Neural progenitor cell (in vitro differentiated cells): ENCODE measurements around the gene FAM163B. TPM values are rescaled to one million over a fixed set of nuclear protein-coding genes. Genes with fewer than 3 reads are reported as not detected.

Experiments
- DNase-seq: peaks from one replicate; pipeline ENCODE4 v3.0.0-alpha.2; 2016; ENCODE audit warnings: low spot score
- H2AFZ ChIP-seq: fragments of 200-600 bp; sonication (generic); replicated peaks from 2 replicates; pipeline ENCODE4 v1.6.1; 2016; ENCODE audit warnings: antibody characterized with exemption
- H3F3A ChIP-seq: fragments of 200-600 bp; sonication (generic); 2 replicates; pipeline ENCODE4 v1.6.1; 2016; ENCODE audit warnings: antibody characterized with exemption, low read depth
- H3K27ac ChIP-seq: fragments of 200-600 bp; sonication (generic); 2 replicates; pipeline ENCODE4 v1.5.1; 2016; ENCODE audit warnings: mild to moderate bottlenecking
- H3K27me3 ChIP-seq: fragments of 200-600 bp; sonication (generic); 2 replicates; pipeline ENCODE4 v1.6.1; 2016; ENCODE audit warnings: mild to moderate bottlenecking, moderate library complexity
- H3K36me3 ChIP-seq: fragments of 200-600 bp; sonication (generic); 2 replicates; pipeline ENCODE4 v1.5.1; 2016
- H3K4me1 ChIP-seq: fragments of 200-600 bp; sonication (generic); 2 replicates; pipeline ENCODE4 v1.6.1; 2016; ENCODE audit warnings: mixed run types
- H3K4me2 ChIP-seq: fragments of 200-600 bp; sonication (generic); 2 replicates; pipeline ENCODE4 v1.6.1; 2016
- H3K4me3 ChIP-seq: fragments of 200-600 bp; sonication (generic); 2 replicates; pipeline ENCODE4 v1.5.1; 2016
- H3K79me2 ChIP-seq: fragments of 200-600 bp; sonication (generic); 2 replicates; pipeline ENCODE4 v1.6.1; 2016; ENCODE audit warnings: low read depth
- H3K9ac ChIP-seq: fragments of 200-600 bp; sonication (generic); 2 replicates; pipeline ENCODE4 v1.6.1; 2016
- H3K9me3 ChIP-seq: fragments of 200-600 bp; sonication (generic); 2 replicates; pipeline ENCODE4 v1.5.1; 2016; ENCODE audit warnings: low read depth
- H4K20me1 ChIP-seq: fragments of 200-600 bp; sonication (generic); 2 replicates; pipeline ENCODE4 v1.6.1; 2016; ENCODE audit warnings: low read depth
- H3K27ac Mint-ChIP-seq: 3 replicates; pipeline ENCODE4 v1.8.0; 2021; ENCODE audit warnings: mixed read lengths
- H3K27me3 Mint-ChIP-seq: 2 replicates; pipeline ENCODE4 v1.8.0; 2022; ENCODE audit warnings: low read depth, mild to moderate bottlenecking, inconsistent platforms, moderate library complexity, mixed read lengths; ENCODE audit not compliant: insufficient read depth
- H3K36me3 Mint-ChIP-seq: 3 replicates; pipeline ENCODE4 v1.8.0; 2021; ENCODE audit warnings: mixed read lengths
- H3K4me1 Mint-ChIP-seq: 3 replicates; pipeline ENCODE4 v1.8.0; 2021; ENCODE audit warnings: mixed read lengths
- H3K4me3 Mint-ChIP-seq: 3 replicates; pipeline ENCODE4 v1.8.0; 2021; ENCODE audit warnings: mild to moderate bottlenecking, moderate library complexity, mixed read lengths
- H3K9me3 Mint-ChIP-seq: 3 replicates; pipeline ENCODE4 v1.8.0; 2020; ENCODE audit warnings: mixed read lengths
- CTCF ChIP-seq: fragments of 200-600 bp; sonication (generic); IDR thresholded peaks from 2 replicates; pipeline ENCODE4 v1.5.1; 2017; ENCODE audit warnings: antibody characterized with exemption, mild to moderate bottlenecking
- EZH2 ChIP-seq: fragments of 200-600 bp; sonication (generic); IDR thresholded peaks from 2 replicates; pipeline ENCODE4 v1.6.1; 2017; ENCODE audit warnings: antibody characterized with exemption, mild to moderate bottlenecking, moderate library complexity
- EZH2phosphoT487 ChIP-seq: fragments of 200-600 bp; sonication (generic); IDR thresholded peaks from 2 replicates; pipeline ENCODE4 v1.6.1; 2017; ENCODE audit warnings: antibody characterized with exemption
- total RNA-seq: library from RNA; depleted of rRNA; stranded (reverse); fragments of >200 nt; gene quantifications from 2 replicates; pipeline ENCODE4 v1.2.3, GENCODE V29; 2015; ENCODE audit warnings: low replicate concordance

Gene FAM163B
- total RNA-seq, 1 donor from 2014 or later = not detected

GRCh38 chr9:133647148-133647547, 38.0 kb upstream of the FAM163B start:
- H4K20me1 ChIP-seq = no peaks in the 10 kb centered on the region
- Mint-ChIP-seq H3K27me3 (peaks cover 8% of the 10 kb centered on the region), H3K9me3 (no peaks in the 10 kb centered on the region), H3K27ac (peak overlapping the region; percentile 18), H3K4me1 (peaks cover 8% of the 10 kb centered on the region), H3K36me3 (no peaks in the 10 kb centered on the region), H3K4me3 (no peak overlapping the region)
- no peaks in the 10 kb centered on the region for H3F3A ChIP-seq
- DNase-seq = no peak
- H3K27ac ChIP-seq = no peak overlapping the region
- no peak overlapping the region for H3K9ac ChIP-seq
- peaks cover 8% of the 10 kb centered on the region for H3K4me1 ChIP-seq
- H3K79me2 ChIP-seq = no peaks in the 10 kb centered on the region
- no peaks in the 10 kb centered on the region for H3K27me3 ChIP-seq
- TF ChIP-seq EZH2phosphoT487 (no peak), CTCF (no peak), EZH2 (no peak)
- H2AFZ ChIP-seq = no peak overlapping the region
- H3K9me3 ChIP-seq = no peaks in the 10 kb centered on the region
- no peak overlapping the region for H3K4me2 ChIP-seq
- no peaks in the 10 kb centered on the region for H3K36me3 ChIP-seq
- no peak overlapping the region for H3K4me3 ChIP-seq

- H3K4me1 Mint-ChIP-seq = peaks cover 21% of the 10 kb centered on the region
- Histone ChIP-seq H4K20me1 (no peaks in the 10 kb centered on the region), H3K9ac (no peak overlapping the region), H2AFZ (no peak overlapping the region), H3K4me1 (peaks cover 8% of the 10 kb centered on the region), H3K36me3 (no peaks in the 10 kb centered on the region), H3K79me2 (no peaks in the 10 kb centered on the region), H3K27ac (no peak overlapping the region), H3K9me3 (no peaks in the 10 kb centered on the region), H3K4me2 (no peak overlapping the region), H3K4me3 (no peak overlapping the region), H3K27me3 (no peaks in the 10 kb centered on the region), H3F3A (no peaks in the 10 kb centered on the region)
- no peak for TF ChIP-seq EZH2
- DNase-seq = no peak
- H3K36me3 Mint-ChIP-seq = no peaks in the 10 kb centered on the region
- H3K27me3 Mint-ChIP-seq = peaks cover 8% of the 10 kb centered on the region
- peak overlapping the region; percentile 70 for H3K27ac Mint-ChIP-seq
- H3K4me3 Mint-ChIP-seq = no peak overlapping the region
- no peaks in the 10 kb centered on the region for H3K9me3 Mint-ChIP-seq
These were observed 36.0 kb upstream of the FAM163B start for GRCh38 chr9:133645021-133645765.

GRCh38 chr9:133643978-133644760, 35.0 kb upstream of the FAM163B start:
- Mint-ChIP-seq H3K4me3 (no peak overlapping the region), H3K27ac (no peak overlapping the region), H3K4me1 (peaks cover 24% of the 10 kb centered on the region), H3K9me3 (no peaks in the 10 kb centered on the region), H3K27me3 (peaks cover 8% of the 10 kb centered on the region), H3K36me3 (no peaks in the 10 kb centered on the region)
- no peaks in the 10 kb centered on the region for H3K9me3 ChIP-seq
- H2AFZ ChIP-seq = no peak overlapping the region
- no peak overlapping the region for H3K27ac ChIP-seq
- no peaks in the 10 kb centered on the region for H3K27me3 ChIP-seq
- H3K4me2 ChIP-seq = no peak overlapping the region
- no peak for DNase-seq
- peaks cover 13% of the 10 kb centered on the region for H3K4me1 ChIP-seq
- TF ChIP-seq EZH2 (no peak), EZH2phosphoT487 (no peak), CTCF (no peak)
- H3K9ac ChIP-seq = no peak overlapping the region
- no peaks in the 10 kb centered on the region for H3K79me2 ChIP-seq
- H3K36me3 ChIP-seq = no peaks in the 10 kb centered on the region
- H4K20me1 ChIP-seq = no peaks in the 10 kb centered on the region
- no peaks in the 10 kb centered on the region for H3F3A ChIP-seq
- H3K4me3 ChIP-seq = no peak overlapping the region

GRCh38 chr9:133643362-133643755, 34.2 kb upstream of the FAM163B start:
- H3K4me3 Mint-ChIP-seq = no peak overlapping the region
- no peaks in the 10 kb centered on the region for H3K36me3 ChIP-seq
- no peaks in the 10 kb centered on the region for H4K20me1 ChIP-seq
- no peak overlapping the region for H3K9ac ChIP-seq
- no peaks in the 10 kb centered on the region for H3F3A ChIP-seq
- H3K4me1 ChIP-seq = peaks cover 14% of the 10 kb centered on the region
- TF ChIP-seq EZH2 (no peak), EZH2phosphoT487 (no peak), CTCF (no peak)
- H2AFZ ChIP-seq = no peak overlapping the region
- H3K4me3 ChIP-seq = no peak overlapping the region
- no peaks in the 10 kb centered on the region for H3K36me3 Mint-ChIP-seq
- DNase-seq = no peak
- H3K27me3 ChIP-seq = no peaks in the 10 kb centered on the region
- H3K9me3 ChIP-seq = no peaks in the 10 kb centered on the region
- H3K27ac Mint-ChIP-seq = no peak overlapping the region
- H3K27ac ChIP-seq = no peak overlapping the region
- peaks cover 28% of the 10 kb centered on the region for H3K4me1 Mint-ChIP-seq
- H3K79me2 ChIP-seq = no peaks in the 10 kb centered on the region
- no peaks in the 10 kb centered on the region for H3K9me3 Mint-ChIP-seq
- no peak overlapping the region for H3K4me2 ChIP-seq
- H3K27me3 Mint-ChIP-seq = peaks cover 10% of the 10 kb centered on the region
